HG02870 (cell line): ENCODE data around the gene FGF12.

Experiments
- ATAC-seq: cut with Tn5 transposase; IDR thresholded peaks from one replicate; pipeline ENCODE4 v1.9.1; 2021; ENCODE audit warnings: mild to moderate bottlenecking, moderate library complexity; ENCODE audit not compliant: unreplicated experiment

FGF12 gene

GRCh38 chr3:192422321-192422996, 304.9 kb downstream of the FGF12 start:
- ATAC-seq, result no peak

GRCh38 chr3:192419312-192419711, 308.0 kb downstream of the FGF12 start:
- no peak for ATAC-seq

- no peak for ATAC-seq
Measured at GRCh38 chr3:192417559-192418055, 309.7 kb downstream of the FGF12 start.

- no peak for ATAC-seq
Measured at GRCh38 chr3:192417017-192417416, 310.3 kb downstream of the FGF12 start.

DNA sequence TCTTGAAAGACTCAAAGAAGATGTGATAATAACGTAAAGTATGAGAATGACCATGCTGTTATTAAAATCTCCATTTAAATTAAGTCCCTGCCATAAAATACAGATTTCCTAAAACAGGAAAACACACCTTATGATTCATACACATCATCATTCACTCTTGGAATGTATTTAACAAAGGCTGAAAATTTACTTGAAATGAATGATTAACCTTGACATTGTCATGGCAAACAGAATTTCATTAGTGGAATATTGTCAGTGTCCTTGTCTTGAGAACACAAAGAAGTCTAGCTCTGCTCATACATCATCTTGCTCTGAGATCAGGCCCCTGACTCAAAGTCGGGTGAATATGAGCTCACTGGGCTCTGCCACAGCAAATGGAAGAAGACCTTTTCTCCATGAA, 313.9 kb downstream of the FGF12 start:
- no peak for ATAC-seq

- ATAC-seq, result no peak
Measured at GRCh38 chr3:192410684-192410960, 316.7 kb downstream of the FGF12 start.

GRCh38 chr3:192409838-192410683, 317.3 kb downstream of the FGF12 start:
- no peak for ATAC-seq

DNA sequence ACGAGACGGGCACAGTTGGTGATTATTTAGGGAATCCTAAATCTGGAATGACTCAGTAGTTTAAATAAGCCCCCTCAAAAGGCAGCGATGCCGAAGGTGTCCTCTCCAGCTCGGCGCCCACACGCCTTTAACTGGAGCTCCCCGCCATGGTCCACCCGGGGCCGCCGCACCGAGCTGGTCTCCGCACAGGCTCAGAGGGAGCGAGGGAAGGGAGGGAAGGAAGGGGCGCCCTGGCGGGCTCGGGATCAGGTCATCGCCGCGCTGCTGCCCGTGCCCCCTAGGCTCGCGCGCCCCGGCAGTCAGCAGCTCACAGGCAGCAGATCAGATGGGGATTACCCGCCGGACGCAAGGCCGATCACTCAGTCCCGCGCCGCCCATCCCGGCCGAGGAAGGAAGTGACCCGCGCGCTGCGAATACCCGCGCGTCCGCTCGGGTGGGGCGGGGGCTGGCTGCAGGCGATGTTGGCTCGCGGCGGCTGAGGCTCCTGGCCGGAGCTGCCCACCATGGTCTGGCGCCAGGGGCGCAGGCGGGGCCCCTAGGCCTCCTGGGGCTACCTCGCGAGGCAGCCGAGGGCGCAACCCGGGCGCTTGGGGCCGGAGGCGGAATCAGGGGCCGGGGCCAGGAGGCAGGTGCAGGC, 318.0 kb downstream of the FGF12 start:
- no peak for ATAC-seq

DNA sequence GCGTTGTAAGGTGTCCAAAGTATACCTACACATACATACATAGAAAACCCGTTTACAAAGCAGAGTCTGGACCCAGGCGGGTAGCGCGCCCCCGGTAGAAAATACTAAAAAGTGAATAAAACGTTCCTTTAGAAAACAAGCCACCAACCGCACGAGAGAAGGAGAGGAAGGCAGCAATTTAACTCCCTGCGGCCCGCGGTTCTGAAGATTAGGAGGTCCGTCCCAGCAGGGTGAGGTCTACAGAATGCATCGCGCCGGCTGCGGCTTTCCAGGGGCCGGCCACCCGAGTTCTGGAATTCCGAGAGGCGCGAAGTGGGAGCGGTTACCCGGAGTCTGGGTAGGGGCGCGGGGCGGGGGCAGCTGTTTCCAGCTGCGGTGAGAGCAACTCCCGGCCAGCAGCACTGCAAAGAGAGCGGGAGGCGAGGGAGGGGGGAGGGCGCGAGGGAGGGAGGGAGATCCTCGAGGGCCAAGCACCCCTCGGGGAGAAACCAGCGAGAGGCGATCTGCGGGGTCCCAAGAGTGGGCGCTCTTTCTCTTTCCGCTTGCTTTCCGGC, 318.6 kb downstream of the FGF12 start:
- ATAC-seq, result no peak

- no peak for ATAC-seq
Measured at GRCh38 chr3:192408007-192408646, 319.2 kb downstream of the FGF12 start.

- no peak for ATAC-seq
Measured at GRCh38 chr3:192399767-192400166, 327.6 kb downstream of the FGF12 start.

DNA sequence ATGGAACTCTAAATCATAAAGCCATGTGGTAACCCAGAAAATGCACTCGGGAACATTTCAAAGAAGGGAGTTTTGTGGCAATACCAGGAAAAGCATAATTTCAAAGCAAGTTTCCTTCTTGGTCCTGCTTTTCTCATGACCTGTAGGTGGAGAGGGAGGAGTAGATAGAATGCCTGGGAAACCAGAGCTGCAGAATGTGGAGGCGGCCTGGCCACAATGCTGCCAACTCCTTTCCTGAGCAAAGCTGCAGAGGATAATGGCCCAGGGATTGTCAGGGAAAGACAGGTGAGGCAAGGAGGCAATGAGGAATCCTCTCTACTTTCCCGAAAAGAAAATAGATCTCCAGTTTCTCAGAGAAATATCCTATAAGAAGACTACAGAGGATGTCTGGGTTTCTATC, 330.3 kb downstream of the FGF12 start:
- no peak for ATAC-seq

DNA sequence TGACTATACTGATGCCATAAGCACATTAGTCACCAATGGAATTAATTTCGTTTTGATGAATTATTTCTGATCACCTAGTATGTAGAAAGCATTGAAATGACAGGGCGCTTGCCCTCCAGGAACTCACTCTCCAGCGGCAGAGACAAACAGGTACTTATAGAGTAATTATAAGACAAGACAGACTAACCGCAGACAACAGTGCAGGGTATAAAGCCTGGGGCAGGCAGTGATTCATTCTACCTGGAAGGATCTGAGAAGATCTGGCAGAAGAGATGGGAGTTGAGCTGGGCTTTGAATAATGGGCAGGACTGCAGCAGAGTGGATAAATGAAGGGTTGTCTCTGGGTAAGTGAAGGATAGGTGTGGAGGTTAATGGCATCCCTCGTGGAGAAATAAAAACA, 331.8 kb downstream of the FGF12 start:
- ATAC-seq, result no peak

- ATAC-seq, result no peak
Measured at GRCh38 chr3:192392986-192393385, 334.4 kb downstream of the FGF12 start.

- ATAC-seq, result no peak
Measured at GRCh38 chr3:192382861-192383260, 344.5 kb downstream of the FGF12 start.

DNA sequence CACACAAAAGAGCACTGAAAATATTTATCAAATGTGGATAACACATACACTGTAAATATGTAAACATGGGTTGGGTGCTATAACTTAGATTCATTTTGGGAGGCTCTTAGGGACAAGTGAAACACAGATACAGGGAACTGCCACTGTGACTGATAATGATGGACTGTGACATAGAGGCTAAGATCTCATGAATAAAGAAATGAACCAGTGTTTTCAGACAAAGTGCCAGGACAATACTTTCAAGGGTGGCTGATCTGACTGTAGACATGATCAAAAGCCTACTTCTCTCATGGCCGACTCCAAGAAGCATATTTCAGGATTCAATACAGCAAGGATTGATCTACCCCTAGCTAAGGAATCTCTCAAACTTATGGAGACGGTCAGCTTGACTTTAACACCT, 353.8 kb downstream of the FGF12 start:
- ATAC-seq, result no peak

- no peak for ATAC-seq
Measured at GRCh38 chr3:192373032-192373431, 354.3 kb downstream of the FGF12 start.

DNA sequence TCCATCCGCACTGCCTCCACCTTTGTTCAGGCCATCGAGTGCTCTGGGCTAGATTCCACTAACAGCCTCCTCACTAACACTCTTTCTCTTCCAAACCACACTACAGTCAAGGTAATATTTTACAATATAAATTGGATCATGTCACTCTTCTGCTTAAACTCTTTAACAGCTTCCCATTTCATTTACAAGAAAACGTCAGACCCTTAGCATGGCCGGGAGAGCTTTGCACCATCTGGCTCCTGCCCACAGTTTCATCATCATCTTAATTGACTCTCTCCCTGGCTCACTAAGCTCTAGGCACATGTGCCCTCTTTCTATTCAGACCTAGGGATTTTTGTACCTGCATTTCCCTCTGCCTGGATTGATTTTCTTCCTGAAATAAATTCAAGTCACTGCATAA, 354.7 kb downstream of the FGF12 start:
- ATAC-seq, result no peak

- no peak for ATAC-seq
Measured at GRCh38 chr3:192371870-192372400, 355.4 kb downstream of the FGF12 start.

DNA sequence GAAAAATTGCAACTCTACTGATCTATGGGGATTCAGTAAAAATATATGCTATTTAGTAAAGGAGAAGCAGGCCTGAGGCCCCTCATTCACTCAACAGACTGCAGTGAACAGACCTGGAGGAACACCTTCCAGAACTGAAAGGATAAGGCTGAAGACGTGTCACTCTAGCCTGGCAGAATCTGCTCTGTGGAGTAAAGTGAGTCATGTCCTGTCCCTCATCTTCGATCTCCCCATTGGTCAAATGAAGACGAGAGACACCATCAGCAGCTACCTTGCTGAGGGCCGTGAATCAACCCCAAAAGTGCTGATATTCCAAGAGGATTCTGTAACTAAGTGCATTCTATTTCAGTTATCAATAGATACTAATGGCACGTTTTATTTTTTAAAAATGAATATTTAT, 359.7 kb downstream of the FGF12 start:
- ATAC-seq, result no peak

DNA sequence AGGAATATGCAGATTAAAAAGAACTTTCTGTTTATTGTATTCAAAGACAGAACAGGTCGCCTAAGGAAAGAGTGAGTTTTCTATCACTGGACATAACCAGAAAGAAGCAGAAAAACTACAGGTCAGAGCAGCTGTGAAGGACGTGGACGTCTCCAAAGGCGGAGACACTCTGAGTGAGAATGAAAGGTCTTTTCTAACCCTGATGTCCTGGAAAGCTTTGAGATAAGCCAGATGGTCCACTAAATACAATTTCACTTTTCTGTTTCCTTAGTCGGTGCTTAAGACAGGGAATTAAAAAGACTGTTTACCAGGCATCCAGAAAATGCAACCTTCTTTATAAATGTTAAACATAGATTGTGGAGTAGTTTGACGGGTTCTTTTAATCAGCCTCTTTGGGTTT, 360.4 kb downstream of the FGF12 start:
- ATAC-seq, result no peak
